Measurements from ENCODE around the gene DMBX1. TPM values are rescaled to one million over a fixed set of nuclear protein-coding genes. Genes with fewer than 3 reads are reported as not detected.

DMBX1 gene
- total RNA-seq, 4 donors from 2014 or later, result not detected

DNA sequence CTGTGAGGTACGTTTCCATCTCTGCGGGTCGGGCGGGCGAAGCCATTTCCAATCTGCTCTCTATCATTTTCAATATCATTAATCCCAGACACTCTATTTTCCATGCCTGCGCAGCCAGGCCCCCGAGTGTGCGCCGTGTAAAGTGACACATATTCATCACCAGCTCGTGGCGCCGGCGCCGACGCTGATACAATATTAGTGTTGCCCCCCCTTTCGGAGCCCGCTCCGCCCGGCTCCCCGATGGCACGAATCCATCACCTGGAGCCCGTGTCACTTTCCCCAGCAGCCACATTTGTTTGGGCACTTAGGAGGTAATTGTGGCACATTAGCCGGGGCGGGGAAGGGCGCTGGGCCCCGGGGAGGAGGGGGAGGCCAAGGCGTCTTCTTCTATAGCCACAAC, 33.7 kb upstream of the DMBX1 start:
- Histone ChIP-seq H3K9me3 (no peaks in the 10 kb centered on the region), H3K27ac (replicated peaks in 1 of 4) (no peak overlapping the region), H3K27me3 (peaks cover 0 to 55% (median 0%) of the 10 kb centered on the region in 4 donors), H3K4me3 (no peak overlapping the region), H3K4me1 (no peaks in the 10 kb centered on the region), H3K36me3 (no peaks in the 10 kb centered on the region)
- TF ChIP-seq, protein P1, sequence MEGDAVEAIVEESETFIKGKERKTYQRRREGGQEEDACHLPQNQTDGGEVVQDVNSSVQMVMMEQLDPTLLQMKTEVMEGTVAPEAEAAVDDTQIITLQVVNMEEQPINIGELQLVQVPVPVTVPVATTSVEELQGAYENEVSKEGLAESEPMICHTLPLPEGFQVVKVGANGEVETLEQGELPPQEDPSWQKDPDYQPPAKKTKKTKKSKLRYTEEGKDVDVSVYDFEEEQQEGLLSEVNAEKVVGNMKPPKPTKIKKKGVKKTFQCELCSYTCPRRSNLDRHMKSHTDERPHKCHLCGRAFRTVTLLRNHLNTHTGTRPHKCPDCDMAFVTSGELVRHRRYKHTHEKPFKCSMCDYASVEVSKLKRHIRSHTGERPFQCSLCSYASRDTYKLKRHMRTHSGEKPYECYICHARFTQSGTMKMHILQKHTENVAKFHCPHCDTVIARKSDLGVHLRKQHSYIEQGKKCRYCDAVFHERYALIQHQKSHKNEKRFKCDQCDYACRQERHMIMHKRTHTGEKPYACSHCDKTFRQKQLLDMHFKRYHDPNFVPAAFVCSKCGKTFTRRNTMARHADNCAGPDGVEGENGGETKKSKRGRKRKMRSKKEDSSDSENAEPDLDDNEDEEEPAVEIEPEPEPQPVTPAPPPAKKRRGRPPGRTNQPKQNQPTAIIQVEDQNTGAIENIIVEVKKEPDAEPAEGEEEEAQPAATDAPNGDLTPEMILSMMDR (IDR thresholded peaks at IDR 0.05), result no peak
- TF ChIP-seq POLR2AphosphoS5 (IDR thresholded peaks at IDR 0.05), result no peak
- TF ChIP-seq EP300 (IDR thresholded peaks at IDR 0.05), result no peak
- TF ChIP-seq POLR2A (IDR thresholded peaks at IDR 0.05; ENCODE audit: low read depth), result no peak
- intact Hi-C loops (cut with DNase I), result no loop called here
- 94% methylated on average over 27 of the region's 27 CpGs for WGBS
- DNase-seq (ENCODE audit: extremely low spot score), result no peak

DNA sequence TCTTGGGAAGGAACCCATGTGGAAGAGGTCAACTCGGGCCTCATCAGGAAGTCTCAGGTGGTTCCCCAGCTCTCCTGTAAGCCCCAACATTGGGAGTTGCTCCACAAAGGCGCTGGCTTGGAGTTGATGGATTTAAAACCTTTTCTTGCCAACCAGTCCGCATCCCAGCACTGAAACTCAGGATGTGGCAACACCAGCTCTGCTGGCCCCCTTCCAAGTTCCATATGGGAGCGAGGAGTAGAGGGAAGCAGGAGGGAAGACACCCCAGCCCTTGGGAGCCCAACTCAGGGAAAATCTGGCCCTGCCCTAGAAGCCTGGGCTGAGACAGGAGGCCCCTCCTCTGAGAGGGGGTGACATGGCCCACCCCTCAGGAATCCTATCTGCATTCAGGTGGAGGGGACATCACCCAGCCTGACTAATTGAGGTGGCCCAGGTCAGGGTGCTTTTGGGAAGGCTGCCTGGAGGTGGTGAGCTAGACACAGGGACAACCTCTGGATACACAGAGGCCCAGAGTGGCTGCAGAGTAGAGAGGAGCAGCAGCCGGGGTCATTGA, 33.1 kb upstream of the DMBX1 start:
- intact Hi-C loops (cut with DNase I), result no loop called here
- TF ChIP-seq EP300 (IDR thresholded peaks at IDR 0.05) (no peak), POLR2AphosphoS5 (IDR thresholded peaks at IDR 0.05) (no peak), POLR2A (IDR thresholded peaks at IDR 0.05; ENCODE audit: low read depth) (no peak)
- TF ChIP-seq, protein P1 (IDR thresholded peaks at IDR 0.05), result no peak
- Histone ChIP-seq H3K36me3 (no peaks in the 10 kb centered on the region), H3K4me1 (no peaks in the 10 kb centered on the region), H3K27ac (replicated peaks in 1 of 4) (no peak overlapping the region), H3K27me3 (peaks cover 0 to 50% (median 0%) of the 10 kb centered on the region in 4 donors), H3K9me3 (no peaks in the 10 kb centered on the region), H3K4me3 (no peak overlapping the region)
- no peak for DNase-seq (ENCODE audit: extremely low spot score)
- WGBS, result 77% methylated on average over 3 of the region's 5 CpGs

DNA sequence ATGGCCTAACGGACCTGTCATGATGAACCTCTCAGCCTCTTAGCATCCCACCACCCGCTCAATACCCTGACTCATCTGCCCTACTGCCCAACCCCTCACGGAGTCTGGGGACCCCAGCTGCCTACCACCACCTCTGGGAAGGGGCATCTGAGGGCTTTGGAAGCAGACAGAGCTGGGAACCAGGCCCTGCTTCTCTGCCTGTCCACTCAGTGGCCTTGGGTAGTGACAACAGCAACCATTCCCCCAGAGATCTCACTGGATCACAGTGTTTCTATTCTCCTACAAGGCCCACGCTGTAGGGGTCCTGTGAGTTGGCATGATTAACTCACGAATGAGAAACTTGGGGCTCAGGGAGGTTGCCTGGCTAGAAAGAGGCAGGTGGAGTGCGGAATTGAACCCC, 32.5 kb upstream of the DMBX1 start:
- TF ChIP-seq, protein P1 (IDR thresholded peaks at IDR 0.05), result no peak
- TF ChIP-seq POLR2A (IDR thresholded peaks at IDR 0.05; ENCODE audit: low read depth), result no peak
- TF ChIP-seq POLR2AphosphoS5 (IDR thresholded peaks at IDR 0.05), result no peak
- TF ChIP-seq EP300 (IDR thresholded peaks at IDR 0.05), result no peak
- Histone ChIP-seq H3K36me3 (no peaks in the 10 kb centered on the region), H3K27ac (replicated peaks in 1 of 4) (no peak overlapping the region), H3K9me3 (no peaks in the 10 kb centered on the region), H3K4me1 (no peaks in the 10 kb centered on the region), H3K27me3 (peaks cover 0 to 45% (median 0%) of the 10 kb centered on the region in 4 donors), H3K4me3 (no peak overlapping the region)
- intact Hi-C loops (cut with DNase I), result no loop called here
- no peak for DNase-seq (ENCODE audit: extremely low spot score)
- WGBS, result 89% methylated on average over 6 of the region's 6 CpGs

DNA sequence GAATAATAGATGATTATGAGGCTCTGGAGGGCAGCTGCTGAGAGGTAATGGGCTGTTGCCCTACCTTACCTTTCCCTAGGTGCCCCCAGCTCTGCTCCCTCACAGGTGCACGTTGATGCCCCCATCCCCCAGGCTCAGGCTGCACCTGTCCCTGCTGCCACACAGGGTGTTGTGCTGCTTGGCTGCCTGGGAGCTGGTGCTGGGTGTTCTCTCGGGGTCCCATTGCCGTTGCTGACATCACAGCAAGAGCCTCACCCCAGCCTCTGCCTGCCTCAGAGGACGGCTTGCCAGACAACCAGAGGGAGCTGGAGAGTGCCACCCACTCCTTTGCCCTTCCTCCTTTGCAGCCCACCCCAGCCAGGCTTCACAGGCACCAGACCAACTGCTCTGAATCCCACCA, 31.4 kb upstream of the DMBX1 start:
- no peaks in the 10 kb centered on the region for H3K9me3 ChIP-seq
- no peak overlapping the region for H3K4me3 ChIP-seq
- H3K27me3 ChIP-seq, result peaks cover 0 to 35% (median 0%) of the 10 kb centered on the region in 4 donors
- H3K27ac ChIP-seq (replicated peaks in 1 of 4), result no peak overlapping the region
- 62% methylated on average over 2 of the region's 4 CpGs for WGBS
- intact Hi-C loops (cut with DNase I), result no loop called here
- H3K36me3 ChIP-seq, result no peaks in the 10 kb centered on the region
- H3K4me1 ChIP-seq, result no peaks in the 10 kb centered on the region
- TF ChIP-seq POLR2AphosphoS5 (IDR thresholded peaks at IDR 0.05) (no peak), EP300 (IDR thresholded peaks at IDR 0.05) (no peak), POLR2A (IDR thresholded peaks at IDR 0.05; ENCODE audit: low read depth) (no peak)
- TF ChIP-seq, protein P1 (IDR thresholded peaks at IDR 0.05), result no peak
- DNase-seq (ENCODE audit: extremely low spot score), result no peak

DNA sequence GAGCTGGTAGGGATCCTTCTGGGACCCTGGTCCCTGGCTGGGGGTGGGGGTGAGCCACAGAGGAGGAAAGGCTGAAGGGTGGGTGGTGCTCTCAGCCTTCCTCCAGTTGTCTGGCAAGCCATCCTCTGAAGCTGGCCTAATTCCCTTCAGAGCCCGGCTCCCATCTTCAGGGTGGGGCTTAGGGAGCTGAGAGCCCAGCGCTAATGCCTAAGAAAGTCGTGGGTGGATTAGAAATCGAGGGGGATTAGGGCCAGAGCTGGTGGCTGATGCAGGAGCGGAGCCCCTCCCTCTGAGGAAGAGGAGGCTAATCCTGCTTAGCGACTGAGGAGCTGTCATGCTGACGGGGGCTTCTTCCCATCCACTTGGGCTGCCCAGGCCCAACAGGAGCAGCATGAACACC, 30.8 kb upstream of the DMBX1 start:
- intact Hi-C loops (cut with DNase I), result no loop called here
- Histone ChIP-seq H3K27ac (replicated peaks in 1 of 4) (no peak overlapping the region), H3K4me1 (no peaks in the 10 kb centered on the region), H3K9me3 (no peaks in the 10 kb centered on the region), H3K27me3 (peaks cover 0 to 29% (median 0%) of the 10 kb centered on the region in 4 donors), H3K4me3 (no peak overlapping the region), H3K36me3 (no peaks in the 10 kb centered on the region)
- no peak for TF ChIP-seq EP300 (IDR thresholded peaks at IDR 0.05)
- TF ChIP-seq POLR2AphosphoS5 (IDR thresholded peaks at IDR 0.05), result no peak
- no peak for TF ChIP-seq POLR2A (IDR thresholded peaks at IDR 0.05; ENCODE audit: low read depth)
- TF ChIP-seq, protein P1 (IDR thresholded peaks at IDR 0.05), result no peak
- WGBS, result 74% methylated on average over 7 of the region's 7 CpGs
- no peak for DNase-seq (ENCODE audit: extremely low spot score)
